ENCODE data around the gene SLC6A16.

Gene SLC6A16

GRCh38 chr19:49348305-49349189 lies 23.6 kb upstream of the SLC6A16 start:
- TF ChIP-seq CTCF (IDR thresholded peaks at IDR 0.05) = no peak

GRCh38 chr19:49347835-49348234 lies 22.8 kb upstream of the SLC6A16 start:
- TF ChIP-seq CTCF (IDR thresholded peaks at IDR 0.05) = no peak

GRCh38 chr19:49347191-49347590 lies 22.2 kb upstream of the SLC6A16 start:
- TF ChIP-seq CTCF (IDR thresholded peaks at IDR 0.05) = no peak

- no peak for TF ChIP-seq CTCF (IDR thresholded peaks at IDR 0.05)
These were observed 19.8 kb upstream of the SLC6A16 start for GRCh38 chr19:49344505-49345423.

GRCh38 chr19:49343123-49343522 lies 18.1 kb upstream of the SLC6A16 start:
- no peak for TF ChIP-seq CTCF (IDR thresholded peaks at IDR 0.05)

- no peak for TF ChIP-seq CTCF (IDR thresholded peaks at IDR 0.05)
These were observed 17.3 kb upstream of the SLC6A16 start for GRCh38 chr19:49342291-49342721.

- TF ChIP-seq CTCF (IDR thresholded peaks at IDR 0.05) = no peak
These were observed 16.1 kb upstream of the SLC6A16 start for GRCh38 chr19:49340865-49341718.
